DND-41 (cell line): ENCODE results near the gene SREBF2.

ENCODE experiments used
- ATAC-seq: fragments of 200-7000 bp; cut with Tn5 transposase; 3 replicates; pipeline ENCODE4 v1.9.1; 2021; ENCODE audit warnings: low read depth; ENCODE audit not compliant: insufficient read depth
- DNase-seq: peaks from one replicate; pipeline ENCODE4 v3.0.0-alpha.2; 2020
- H2AFZ ChIP-seq: 2 replicates; pipeline ENCODE4 v1.6.0; 2012; ENCODE audit warnings: low read depth, low read length
- H3K27ac ChIP-seq: 2 replicates; pipeline ENCODE4 v1.5.1; 2012; ENCODE audit warnings: low read length, inconsistent platforms
- H3K27me3 ChIP-seq: fragments of 200-600 bp; sonication (generic); 2 replicates; pipeline ENCODE4 v1.6.0; 2012; ENCODE audit warnings: low read length, mild to moderate bottlenecking, inconsistent platforms; ENCODE audit not compliant: insufficient read depth, poor library complexity
- H3K36me3 ChIP-seq: 2 replicates; pipeline ENCODE4 v1.5.1; 2012; ENCODE audit warnings: low read length, inconsistent platforms; ENCODE audit not compliant: insufficient read depth
- H3K4me1 ChIP-seq: 2 replicates; pipeline ENCODE4 v1.5.1; 2012; ENCODE audit warnings: mild to moderate bottlenecking, low read length; ENCODE audit not compliant: insufficient read depth
- H3K4me2 ChIP-seq: 2 replicates; pipeline ENCODE4 v1.6.0; 2012; ENCODE audit warnings: mild to moderate bottlenecking, moderate library complexity, low read length, inconsistent platforms; ENCODE audit not compliant: insufficient read depth
- H3K4me3 ChIP-seq, 2 experiments: fragments of 200-600 bp in 1 of 2; shearing (Covaris generic) in 1 of 2; 2 replicates each; pipeline ENCODE4 v1.5.1; 2012 to 2016; ENCODE audit warnings: inconsistent platforms in 2 of 2, low read length in 2 of 2, mild to moderate bottlenecking in 2 of 2, low read depth in 1 of 2, moderate library complexity in 1 of 2
- H3K79me2 ChIP-seq: 2 replicates; pipeline ENCODE4 v1.6.0; 2012; ENCODE audit warnings: low read length, inconsistent platforms; ENCODE audit not compliant: insufficient read depth
- H3K9ac ChIP-seq: 2 replicates; pipeline ENCODE4 v1.6.0; 2012; ENCODE audit warnings: low read depth, mild to moderate bottlenecking, inconsistent platforms, low read length, moderate library complexity
- H3K9me3 ChIP-seq: 2 replicates; pipeline ENCODE4 v1.5.1; 2012; ENCODE audit warnings: low read length, moderate library complexity, mild to moderate bottlenecking, inconsistent platforms; ENCODE audit not compliant: insufficient read depth, severe bottlenecking
- H4K20me1 ChIP-seq: 2 replicates; pipeline ENCODE4 v1.6.0; 2012; ENCODE audit warnings: low read length; ENCODE audit not compliant: insufficient read depth
- EZH2 ChIP-seq: IDR thresholded peaks from 3 replicates; pipeline ENCODE4 v1.6.1; 2012; ENCODE audit warnings: borderline replicate concordance, low read depth, mild to moderate bottlenecking, moderate library complexity, low read length, inconsistent platforms; ENCODE audit not compliant: severe bottlenecking
- TF ChIP-seq, protein P1 (sequence below): IDR thresholded peaks from 2 replicates; pipeline ENCODE4 v1.5.1; 2012; ENCODE audit warnings: borderline replicate concordance, low read length, moderate library complexity, mild to moderate bottlenecking; ENCODE audit not compliant: poor library complexity, severe bottlenecking; ENCODE audit errors: extremely low read depth

Gene SREBF2

DNA sequence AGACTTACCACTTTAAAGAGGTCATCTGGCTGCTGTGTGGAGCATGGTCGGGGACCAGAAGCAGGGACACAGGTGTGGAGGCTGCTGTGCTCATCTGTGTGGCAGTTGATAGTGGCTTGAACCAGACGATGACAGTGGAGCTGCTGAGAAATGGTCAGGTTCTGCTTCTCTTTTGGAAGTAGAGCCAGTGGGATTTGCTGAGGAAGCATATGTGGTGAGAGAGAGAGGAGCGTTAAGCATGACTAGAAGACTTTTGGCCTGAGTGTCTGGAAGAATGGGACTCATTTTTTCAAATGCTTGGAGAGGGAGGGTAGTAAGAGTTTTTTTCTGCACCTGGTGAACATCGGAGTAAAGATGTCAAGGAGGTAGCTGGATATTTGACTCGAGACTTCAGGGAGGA is 12.5 kb upstream of the SREBF2 start:
- Histone ChIP-seq H3K9ac (no peak overlapping the region), H2AFZ (no peak overlapping the region), H3K27me3 (no peaks in the 10 kb centered on the region), H3K4me1 (no peaks in the 10 kb centered on the region), H3K79me2 (no peaks in the 10 kb centered on the region), H3K9me3 (no peaks in the 10 kb centered on the region), H3K4me2 (no peak overlapping the region), H3K36me3 (peaks cover 48% of the 10 kb centered on the region), H3K4me3 (no peak overlapping the region), H4K20me1 (0 out of 2 replicates have a peak, but pooled peaks cover 5% of the 10 kb centered on the region), H3K27ac (no peak overlapping the region)
- DNase-seq = no peak
- TF ChIP-seq, protein P1, sequence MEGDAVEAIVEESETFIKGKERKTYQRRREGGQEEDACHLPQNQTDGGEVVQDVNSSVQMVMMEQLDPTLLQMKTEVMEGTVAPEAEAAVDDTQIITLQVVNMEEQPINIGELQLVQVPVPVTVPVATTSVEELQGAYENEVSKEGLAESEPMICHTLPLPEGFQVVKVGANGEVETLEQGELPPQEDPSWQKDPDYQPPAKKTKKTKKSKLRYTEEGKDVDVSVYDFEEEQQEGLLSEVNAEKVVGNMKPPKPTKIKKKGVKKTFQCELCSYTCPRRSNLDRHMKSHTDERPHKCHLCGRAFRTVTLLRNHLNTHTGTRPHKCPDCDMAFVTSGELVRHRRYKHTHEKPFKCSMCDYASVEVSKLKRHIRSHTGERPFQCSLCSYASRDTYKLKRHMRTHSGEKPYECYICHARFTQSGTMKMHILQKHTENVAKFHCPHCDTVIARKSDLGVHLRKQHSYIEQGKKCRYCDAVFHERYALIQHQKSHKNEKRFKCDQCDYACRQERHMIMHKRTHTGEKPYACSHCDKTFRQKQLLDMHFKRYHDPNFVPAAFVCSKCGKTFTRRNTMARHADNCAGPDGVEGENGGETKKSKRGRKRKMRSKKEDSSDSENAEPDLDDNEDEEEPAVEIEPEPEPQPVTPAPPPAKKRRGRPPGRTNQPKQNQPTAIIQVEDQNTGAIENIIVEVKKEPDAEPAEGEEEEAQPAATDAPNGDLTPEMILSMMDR = no peak
- TF ChIP-seq EZH2 = no peak
- ATAC-seq = no peak

DNA sequence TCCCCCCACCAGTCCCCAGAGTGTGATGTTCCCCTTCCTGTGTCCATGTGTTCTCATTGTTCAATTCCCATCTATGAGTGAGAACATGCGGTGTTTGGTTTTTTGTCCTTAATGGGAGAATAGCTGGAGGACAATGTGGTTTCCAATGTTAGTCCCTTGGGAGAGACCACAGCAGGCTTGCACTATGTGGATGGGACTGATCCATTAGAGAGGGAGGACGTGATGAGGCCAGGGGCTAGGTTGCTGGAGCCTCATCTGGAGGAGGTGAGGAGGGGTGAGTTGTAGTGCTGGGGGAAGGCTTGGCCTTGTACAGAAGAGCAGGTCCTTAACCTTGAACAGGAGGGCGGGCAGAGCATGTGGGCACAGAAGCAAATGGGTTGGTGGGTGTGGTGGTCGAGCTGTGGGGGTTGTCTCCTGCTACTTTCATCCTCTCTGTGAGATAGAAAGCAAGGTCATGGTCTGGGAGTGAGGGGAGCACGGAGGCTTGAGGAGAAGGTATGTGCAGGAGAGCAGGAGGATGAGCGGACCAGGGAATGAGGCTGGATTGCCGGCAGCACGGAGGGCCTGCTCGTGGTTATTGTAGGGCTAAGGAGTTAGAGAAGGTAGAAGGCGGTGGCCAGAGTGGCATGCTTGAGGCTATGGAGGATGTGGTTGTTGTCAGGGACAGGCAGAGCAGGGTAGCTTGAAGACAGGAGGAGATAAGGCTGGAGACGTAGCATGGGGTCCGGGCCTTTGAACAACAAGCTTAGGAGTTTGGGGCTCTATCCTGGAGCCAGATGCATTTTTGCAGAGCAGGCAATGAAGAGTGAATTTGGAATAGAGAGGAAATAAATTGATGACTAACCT is 11.2 kb upstream of the SREBF2 start:
- Histone ChIP-seq H3K4me1 (no peaks in the 10 kb centered on the region), H3K9me3 (no peaks in the 10 kb centered on the region), H3K9ac (no peak overlapping the region), H2AFZ (no peak overlapping the region), H3K36me3 (peaks cover 50% of the 10 kb centered on the region), H3K4me3 (no peak overlapping the region), H3K4me2 (no peak overlapping the region), H3K27me3 (no peaks in the 10 kb centered on the region), H3K27ac (peak overlapping the region; percentile 9; the same call in 1 of the 2 replicates), H4K20me1 (0 out of 2 replicates have a peak, but pooled peaks cover 5% of the 10 kb centered on the region), H3K79me2 (no peaks in the 10 kb centered on the region)
- no peak for TF ChIP-seq EZH2
- ATAC-seq (no peak), DNase-seq (no peak)

DNA sequence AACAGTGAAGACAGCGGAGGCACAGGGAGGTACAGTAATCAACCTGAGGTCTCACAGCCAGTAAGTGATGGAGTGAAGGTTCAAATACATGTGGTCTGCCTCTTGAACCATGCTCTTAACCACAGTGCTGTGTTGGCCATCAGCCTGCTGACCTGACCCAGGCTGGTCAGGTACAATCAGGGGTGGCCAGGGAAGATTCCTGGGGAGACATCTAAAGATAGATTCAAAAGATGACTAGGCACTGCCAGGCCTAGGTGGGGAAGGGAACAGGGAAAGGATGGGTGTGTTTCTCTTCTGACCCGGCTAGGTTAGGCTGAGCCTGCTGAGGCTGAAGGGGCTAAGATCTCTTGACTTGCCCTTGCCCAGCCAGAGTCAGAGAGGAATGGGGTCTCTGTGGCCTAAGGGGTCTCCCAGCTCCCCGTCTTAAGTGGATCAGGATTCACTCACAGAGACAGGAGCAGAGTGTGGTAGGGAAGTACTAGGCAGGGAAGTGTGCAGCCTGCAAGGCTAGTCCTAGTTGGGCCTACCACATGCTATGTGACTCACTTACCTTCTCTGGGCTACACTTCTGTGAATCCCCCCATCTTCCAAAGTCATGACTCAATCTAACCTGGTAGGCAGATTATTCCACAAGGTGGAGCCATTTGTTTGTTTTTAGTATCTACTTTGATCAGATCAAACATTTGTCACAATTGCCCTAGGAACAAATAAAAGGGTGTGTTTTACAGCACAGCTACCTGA is 10.4 kb upstream of the SREBF2 start:
- DNase-seq = peak; percentile 29
- peak; percentile 74 for ATAC-seq
- H3K9me3 ChIP-seq = no peaks in the 10 kb centered on the region
- no peak for TF ChIP-seq EZH2
- TF ChIP-seq, protein P1 = peak; percentile 78
- H4K20me1 ChIP-seq = 0 out of 2 replicates have a peak, but pooled peaks cover 5% of the 10 kb centered on the region
- no peaks in the 10 kb centered on the region for H3K4me1 ChIP-seq
- no peak overlapping the region for H3K4me3 ChIP-seq
- 0 out of 2 replicates have a peak overlapping the region, but pooled peaks have one; percentile 7 for H3K27ac ChIP-seq
- H3K79me2 ChIP-seq = no peaks in the 10 kb centered on the region
- H3K36me3 ChIP-seq = peaks cover 46% of the 10 kb centered on the region
- no peak overlapping the region for H2AFZ ChIP-seq
- no peaks in the 10 kb centered on the region for H3K27me3 ChIP-seq
- no peak overlapping the region for H3K9ac ChIP-seq
- no peak overlapping the region for H3K4me2 ChIP-seq

DNA sequence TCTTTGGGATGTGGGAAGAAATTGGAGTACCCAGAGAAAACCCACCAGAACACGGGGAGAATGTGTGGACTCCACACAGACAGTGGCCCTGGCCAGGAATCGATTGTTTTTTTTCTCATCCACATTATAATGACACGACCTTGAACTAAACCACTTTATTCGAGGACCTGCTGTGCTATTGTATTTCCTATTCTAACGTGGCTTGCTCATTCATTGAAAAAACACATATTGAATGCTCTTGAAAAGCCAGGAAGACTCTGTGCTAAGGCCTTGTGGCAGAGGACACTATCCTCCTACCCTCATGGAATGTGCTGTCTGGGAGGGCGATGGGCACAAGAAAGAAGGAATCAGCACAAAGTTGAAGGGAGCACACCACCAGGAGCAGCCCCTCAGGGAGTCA is 9.1 kb upstream of the SREBF2 start:
- Histone ChIP-seq H3K36me3 (peaks cover 43% of the 10 kb centered on the region), H3K27ac (no peak overlapping the region), H3K4me2 (no peak overlapping the region), H2AFZ (no peak overlapping the region), H3K4me3 (no peak overlapping the region), H3K9ac (no peak overlapping the region), H3K79me2 (no peaks in the 10 kb centered on the region), H4K20me1 (0 out of 2 replicates have a peak, but pooled peaks cover 5% of the 10 kb centered on the region), H3K4me1 (no peaks in the 10 kb centered on the region), H3K9me3 (no peaks in the 10 kb centered on the region), H3K27me3 (no peaks in the 10 kb centered on the region)
- DNase-seq (no peak), ATAC-seq (no peak)
- no peak for TF ChIP-seq EZH2
- TF ChIP-seq, protein P1 = no peak
